ENCODE measurements around the gene GTPBP1. TPM values are rescaled to one million over a fixed set of nuclear protein-coding genes. Genes with fewer than 3 reads are reported as not detected.

The GTPBP1 gene
- total and polyA plus RNA-seq, 2 of the 4 experiments (the other 2 are of a cell fraction) = 12.4 to 29.5 TPM

DNA sequence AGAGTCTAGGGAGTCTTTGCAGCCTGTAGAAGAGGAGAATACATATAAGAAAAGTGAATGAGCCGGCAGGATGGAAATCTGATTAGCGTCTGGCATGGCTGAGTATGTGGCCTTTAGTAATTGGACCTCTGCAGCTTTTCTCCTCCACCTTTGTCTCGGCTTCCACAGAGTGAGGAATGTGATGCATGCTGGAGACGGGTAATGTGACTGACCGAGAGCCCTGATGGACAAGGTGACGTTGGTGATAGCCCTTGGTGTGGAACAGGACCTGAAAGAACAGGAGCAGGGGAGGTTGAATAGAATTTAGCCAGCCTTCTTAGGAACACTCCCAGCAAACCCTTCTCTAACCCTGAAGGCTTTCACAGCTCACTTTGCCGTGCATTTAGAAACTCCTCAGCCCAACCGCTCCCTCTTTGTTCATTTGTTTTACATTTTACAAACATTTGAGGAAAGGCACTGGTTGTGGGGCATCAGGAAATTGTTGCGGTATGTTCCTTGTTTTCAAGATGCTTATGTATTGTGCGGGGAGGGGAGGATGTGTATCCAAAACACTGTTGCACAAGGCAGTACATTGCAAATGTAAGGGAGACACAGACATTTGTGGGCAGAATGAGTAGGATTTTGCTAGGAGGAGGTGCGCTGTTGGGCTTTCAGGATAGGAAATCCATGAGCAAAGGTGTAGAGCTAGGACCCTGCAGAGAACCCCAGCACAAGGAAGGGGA is 6.9 kb downstream of the GTPBP1 start:
- H3K4me1 ChIP-seq (ENCODE audit: control insufficient read depth, insufficient read depth, low read length) = peaks cover 2% of the 10 kb centered on the region; the same call in 1 of the 2 replicates
- H3K4ac ChIP-seq (ENCODE audit: low read depth, low read length) = no peak overlapping the region
- no peak overlapping the region for H3K56ac ChIP-seq (ENCODE audit: extremely low read depth, insufficient read depth, low read length)
- peaks cover 32 to 93% of the 10 kb centered on the region in 2 experiments; a peak in 3 of 4 replicates for H3K79me1 ChIP-seq (ENCODE audit: low read depth in 1 of 2, low read length in 2 of 2)
- no peak overlapping the region for H3K18ac ChIP-seq (ENCODE audit: low read depth, low read length)
- H3K27me3 ChIP-seq (ENCODE audit: control insufficient read depth, insufficient read depth, low read length) = no peaks in the 10 kb centered on the region
- no peak overlapping the region for H4K91ac ChIP-seq (ENCODE audit: insufficient read depth, low read depth, low read length)
- H2BK120ac ChIP-seq (ENCODE audit: low read depth, low read length) = no peak overlapping the region
- H3K36me3 ChIP-seq (ENCODE audit: control insufficient read depth, insufficient read depth, low read length) = peaks cover 23% of the 10 kb centered on the region
- no peak overlapping the region for H2BK5ac ChIP-seq (ENCODE audit: low read depth, low read length, poor library complexity, severe bottlenecking)
- no peak overlapping the region for H2AFZ ChIP-seq (replicated peaks; ENCODE audit: low read length, poor library complexity)
- in situ Hi-C loops (cut with MboI; ENCODE audit: low sequenced_read_pairs) (no loop called here), intact Hi-C loops (cut with micrococcal nuclease) (no loop called here), dilution Hi-C loops (cut with HindIII; ENCODE audit: low sequenced_read_pairs, unreplicated experiment) (no loop called here)
- no peak overlapping the region for H3K4me2 ChIP-seq (ENCODE audit: low read depth, low read length)
- WGBS, 2 experiments (ENCODE audit: extremely low coverage in 2 of 2, insufficient read length in 1 of 2) = 95% methylated on average over 3 of the region's 11 CpGs; no CpG with 5 or more reads in 1 of the 2 experiments
- no peak overlapping the region for H3K14ac ChIP-seq (replicated peaks; ENCODE audit: low read depth, low read length)
- no peak overlapping the region for H2BK15ac ChIP-seq (ENCODE audit: low read depth, low read length)
- H3K4me3 ChIP-seq (ENCODE audit: insufficient read depth, low read depth, low read length) = no peak overlapping the region
- peaks cover 35% of the 10 kb centered on the region for H3K9me1 ChIP-seq (ENCODE audit: insufficient read depth, low read length)
- H4K5ac ChIP-seq (ENCODE audit: low read depth, low read length) = no peak overlapping the region
- no peaks in the 10 kb centered on the region for H3K9me3 ChIP-seq (ENCODE audit: control insufficient read depth, insufficient read depth, low read length)
- peak overlapping the region; percentile 56 for H3K23ac ChIP-seq (ENCODE audit: low read depth, low read length)
- H2AK5ac ChIP-seq (ENCODE audit: low read depth, low read length) = no peak overlapping the region
- no peak overlapping the region for H2AK9ac ChIP-seq (replicated peaks; ENCODE audit: low read depth, low read length, poor library complexity)
- DNase-seq (no peak), ATAC-seq (ENCODE audit: low read depth) (no peak)
- no peak overlapping the region for H4K8ac ChIP-seq (ENCODE audit: low read depth in 2 of 2, low read length in 2 of 2)
- ChIA-PET CTCF (no interaction called here), POLR2A (ENCODE audit: unreplicated experiment) (interaction anchor here (0.6 kb wide), 1 partner anchor 13 kb away, joined by 4 read pairs; no protein-coding TSS in a partner anchor)
- TF ChIP-seq MXI1 (IDR thresholded peaks at IDR 0.05; ENCODE audit: borderline replicate concordance, low read depth, low read length) (no peak), MAZ (IDR thresholded peaks at IDR 0.05; ENCODE audit: borderline replicate concordance, low read depth, low read length) (no peak), RAD21 (IDR thresholded peaks at IDR 0.05; ENCODE audit: low read length) (no peak), POLR2A (IDR thresholded peaks at IDR 0.05; ENCODE audit: low read depth, low read length) (no peak), FOS (IDR thresholded peaks at IDR 0.05; ENCODE audit: low read depth, low read length) (no peak), RFX5 (IDR thresholded peaks at IDR 0.05; ENCODE audit: low read depth, low read length) (no peak), RCOR1 (IDR thresholded peaks at IDR 0.05; ENCODE audit: insufficient replicate concordance, low read length) (no peak), CEBPB (IDR thresholded peaks at IDR 0.05; ENCODE audit: low read depth, low read length) (no peak), CHD1 (IDR thresholded peaks at IDR 0.05; ENCODE audit: low read depth, low read length) (no peak), BHLHE40 (IDR thresholded peaks at IDR 0.05; ENCODE audit: low read depth, low read length) (no peak), NFE2L2 (IDR thresholded peaks at IDR 0.05; ENCODE audit: low read depth, low read length) (no peak), SMC3 (IDR thresholded peaks at IDR 0.05; ENCODE audit: low read depth, low read length) (no peak)
- TF ChIP-seq, protein P1, sequence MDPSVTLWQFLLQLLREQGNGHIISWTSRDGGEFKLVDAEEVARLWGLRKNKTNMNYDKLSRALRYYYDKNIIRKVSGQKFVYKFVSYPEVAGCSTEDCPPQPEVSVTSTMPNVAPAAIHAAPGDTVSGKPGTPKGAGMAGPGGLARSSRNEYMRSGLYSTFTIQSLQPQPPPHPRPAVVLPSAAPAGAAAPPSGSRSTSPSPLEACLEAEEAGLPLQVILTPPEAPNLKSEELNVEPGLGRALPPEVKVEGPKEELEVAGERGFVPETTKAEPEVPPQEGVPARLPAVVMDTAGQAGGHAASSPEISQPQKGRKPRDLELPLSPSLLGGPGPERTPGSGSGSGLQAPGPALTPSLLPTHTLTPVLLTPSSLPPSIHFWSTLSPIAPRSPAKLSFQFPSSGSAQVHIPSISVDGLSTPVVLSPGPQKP (IDR thresholded peaks at IDR 0.05; ENCODE audit: borderline replicate concordance, low read depth, low read length) = no peak
- TF ChIP-seq, protein P2, sequence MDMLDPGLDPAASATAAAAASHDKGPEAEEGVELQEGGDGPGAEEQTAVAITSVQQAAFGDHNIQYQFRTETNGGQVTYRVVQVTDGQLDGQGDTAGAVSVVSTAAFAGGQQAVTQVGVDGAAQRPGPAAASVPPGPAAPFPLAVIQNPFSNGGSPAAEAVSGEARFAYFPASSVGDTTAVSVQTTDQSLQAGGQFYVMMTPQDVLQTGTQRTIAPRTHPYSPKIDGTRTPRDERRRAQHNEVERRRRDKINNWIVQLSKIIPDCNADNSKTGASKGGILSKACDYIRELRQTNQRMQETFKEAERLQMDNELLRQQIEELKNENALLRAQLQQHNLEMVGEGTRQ (IDR thresholded peaks at IDR 0.05; ENCODE audit: low read depth, low read length) = no peak
- TF ChIP-seq, protein P3, sequence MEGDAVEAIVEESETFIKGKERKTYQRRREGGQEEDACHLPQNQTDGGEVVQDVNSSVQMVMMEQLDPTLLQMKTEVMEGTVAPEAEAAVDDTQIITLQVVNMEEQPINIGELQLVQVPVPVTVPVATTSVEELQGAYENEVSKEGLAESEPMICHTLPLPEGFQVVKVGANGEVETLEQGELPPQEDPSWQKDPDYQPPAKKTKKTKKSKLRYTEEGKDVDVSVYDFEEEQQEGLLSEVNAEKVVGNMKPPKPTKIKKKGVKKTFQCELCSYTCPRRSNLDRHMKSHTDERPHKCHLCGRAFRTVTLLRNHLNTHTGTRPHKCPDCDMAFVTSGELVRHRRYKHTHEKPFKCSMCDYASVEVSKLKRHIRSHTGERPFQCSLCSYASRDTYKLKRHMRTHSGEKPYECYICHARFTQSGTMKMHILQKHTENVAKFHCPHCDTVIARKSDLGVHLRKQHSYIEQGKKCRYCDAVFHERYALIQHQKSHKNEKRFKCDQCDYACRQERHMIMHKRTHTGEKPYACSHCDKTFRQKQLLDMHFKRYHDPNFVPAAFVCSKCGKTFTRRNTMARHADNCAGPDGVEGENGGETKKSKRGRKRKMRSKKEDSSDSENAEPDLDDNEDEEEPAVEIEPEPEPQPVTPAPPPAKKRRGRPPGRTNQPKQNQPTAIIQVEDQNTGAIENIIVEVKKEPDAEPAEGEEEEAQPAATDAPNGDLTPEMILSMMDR (conservative IDR thresholded peaks at IDR 0.05; ENCODE audit: low read depth, low read length) = no peak
- BruUV-seq (replicated peaks) = no TSS peak
- H3K9ac ChIP-seq (ENCODE audit: low read depth, low read length) = no peak overlapping the region
- H3K27ac ChIP-seq (ENCODE audit: insufficient read depth, low read length) = no peak overlapping the region
- H4K20me1 ChIP-seq (ENCODE audit: insufficient read depth, low read length) = peaks cover 85% of the 10 kb centered on the region
- no peak overlapping the region for H2BK20ac ChIP-seq (ENCODE audit: low read depth, low read length)

All from IMR-90 (cell line).